ENCODE measurements around the gene RAB29.

The RAB29 gene

DNA sequence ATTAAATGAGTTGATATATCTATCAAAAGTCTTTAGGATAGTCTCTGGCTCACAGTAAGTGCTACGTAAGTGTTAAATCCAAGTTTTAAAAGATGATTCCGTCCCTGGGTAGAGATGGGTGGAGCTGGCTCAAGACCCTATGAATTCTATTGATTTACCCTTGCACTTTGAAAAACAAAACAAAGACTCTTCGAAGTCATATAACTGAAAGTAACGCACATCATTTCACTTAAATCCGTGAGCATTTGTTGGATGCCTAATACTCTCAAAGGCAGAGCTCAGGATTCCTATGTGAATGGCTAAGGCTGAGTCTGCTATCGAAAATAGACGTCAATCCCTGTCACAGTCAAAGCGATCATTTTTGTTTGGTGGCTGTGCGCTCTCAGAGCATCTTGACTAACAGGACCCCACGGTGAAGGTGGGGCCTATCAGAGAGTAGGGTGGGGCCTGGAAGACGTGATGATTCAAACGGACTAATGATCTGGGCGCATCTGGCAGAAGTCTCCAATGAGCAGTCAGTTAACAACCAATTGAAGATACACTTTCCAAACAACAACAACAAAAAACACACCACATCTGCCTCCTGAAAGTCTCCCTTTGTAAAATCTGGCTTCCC lies 24.1 kb downstream of the RAB29 start:
- TF ChIP-seq, protein P1, sequence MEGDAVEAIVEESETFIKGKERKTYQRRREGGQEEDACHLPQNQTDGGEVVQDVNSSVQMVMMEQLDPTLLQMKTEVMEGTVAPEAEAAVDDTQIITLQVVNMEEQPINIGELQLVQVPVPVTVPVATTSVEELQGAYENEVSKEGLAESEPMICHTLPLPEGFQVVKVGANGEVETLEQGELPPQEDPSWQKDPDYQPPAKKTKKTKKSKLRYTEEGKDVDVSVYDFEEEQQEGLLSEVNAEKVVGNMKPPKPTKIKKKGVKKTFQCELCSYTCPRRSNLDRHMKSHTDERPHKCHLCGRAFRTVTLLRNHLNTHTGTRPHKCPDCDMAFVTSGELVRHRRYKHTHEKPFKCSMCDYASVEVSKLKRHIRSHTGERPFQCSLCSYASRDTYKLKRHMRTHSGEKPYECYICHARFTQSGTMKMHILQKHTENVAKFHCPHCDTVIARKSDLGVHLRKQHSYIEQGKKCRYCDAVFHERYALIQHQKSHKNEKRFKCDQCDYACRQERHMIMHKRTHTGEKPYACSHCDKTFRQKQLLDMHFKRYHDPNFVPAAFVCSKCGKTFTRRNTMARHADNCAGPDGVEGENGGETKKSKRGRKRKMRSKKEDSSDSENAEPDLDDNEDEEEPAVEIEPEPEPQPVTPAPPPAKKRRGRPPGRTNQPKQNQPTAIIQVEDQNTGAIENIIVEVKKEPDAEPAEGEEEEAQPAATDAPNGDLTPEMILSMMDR (IDR thresholded peaks at IDR 0.05; ENCODE audit: insufficient read depth, low read depth, low read length, missing control alignments): no peak
- no peak overlapping the region for H3K4me3 ChIP-seq (ENCODE audit: low read depth, low read length)
- DNase-seq (ENCODE audit: low read depth): peak; percentile 59

DNA sequence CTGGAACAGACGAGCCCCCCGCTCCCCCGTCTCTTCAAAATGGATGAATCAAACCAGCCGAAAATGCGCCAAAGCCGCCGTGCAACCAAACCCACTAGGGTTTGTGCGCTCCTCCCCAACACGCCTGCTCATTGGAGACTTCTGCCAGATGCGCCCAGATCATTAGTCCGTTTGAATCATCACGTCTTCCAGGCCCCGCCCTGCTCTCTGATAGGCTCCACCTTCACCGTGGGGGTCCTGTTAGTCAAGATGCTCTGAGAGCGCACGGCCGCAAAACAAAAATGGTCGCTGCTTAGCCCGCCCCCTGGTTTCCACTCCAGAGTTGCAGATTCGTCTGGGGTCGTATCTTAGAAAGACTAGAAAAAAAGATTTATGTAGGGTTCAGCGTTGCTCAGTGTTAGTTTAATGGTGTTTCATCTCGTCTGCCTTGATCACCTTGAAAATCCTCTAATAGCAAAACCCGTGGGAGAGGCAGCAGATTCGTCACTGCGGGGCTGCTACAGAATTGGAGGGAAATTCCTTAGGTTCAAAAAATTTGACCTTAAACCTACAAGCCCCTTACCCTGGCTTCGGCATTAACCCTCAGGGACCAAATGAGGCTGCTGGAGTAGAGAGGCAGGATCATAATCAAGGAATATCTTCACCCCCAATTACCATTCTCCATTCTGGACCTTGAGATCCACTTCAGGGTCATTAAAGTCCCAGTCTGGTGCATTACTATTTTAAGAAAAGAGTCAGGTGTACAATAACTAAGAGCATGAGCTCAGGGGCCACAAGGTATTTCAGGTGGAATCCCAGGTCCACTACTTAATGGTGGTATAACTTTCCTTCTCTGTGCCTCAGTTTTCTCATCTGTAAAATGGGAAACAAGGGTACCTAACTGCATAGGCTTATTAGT lies 24.9 kb downstream of the RAB29 start, which contains the start of gene NUCKS1:
TSS of gene NUCKS1 (minus strand) at position 45 of the 898 bp plus-strand sequence. CDS start 209 bp downstream, outside the sequence.
- DNase-seq (ENCODE audit: low read depth): peak; percentile 100
- TF ChIP-seq, protein P1 (IDR thresholded peaks at IDR 0.05; ENCODE audit: insufficient read depth, low read depth, low read length, missing control alignments): no peak

DNA sequence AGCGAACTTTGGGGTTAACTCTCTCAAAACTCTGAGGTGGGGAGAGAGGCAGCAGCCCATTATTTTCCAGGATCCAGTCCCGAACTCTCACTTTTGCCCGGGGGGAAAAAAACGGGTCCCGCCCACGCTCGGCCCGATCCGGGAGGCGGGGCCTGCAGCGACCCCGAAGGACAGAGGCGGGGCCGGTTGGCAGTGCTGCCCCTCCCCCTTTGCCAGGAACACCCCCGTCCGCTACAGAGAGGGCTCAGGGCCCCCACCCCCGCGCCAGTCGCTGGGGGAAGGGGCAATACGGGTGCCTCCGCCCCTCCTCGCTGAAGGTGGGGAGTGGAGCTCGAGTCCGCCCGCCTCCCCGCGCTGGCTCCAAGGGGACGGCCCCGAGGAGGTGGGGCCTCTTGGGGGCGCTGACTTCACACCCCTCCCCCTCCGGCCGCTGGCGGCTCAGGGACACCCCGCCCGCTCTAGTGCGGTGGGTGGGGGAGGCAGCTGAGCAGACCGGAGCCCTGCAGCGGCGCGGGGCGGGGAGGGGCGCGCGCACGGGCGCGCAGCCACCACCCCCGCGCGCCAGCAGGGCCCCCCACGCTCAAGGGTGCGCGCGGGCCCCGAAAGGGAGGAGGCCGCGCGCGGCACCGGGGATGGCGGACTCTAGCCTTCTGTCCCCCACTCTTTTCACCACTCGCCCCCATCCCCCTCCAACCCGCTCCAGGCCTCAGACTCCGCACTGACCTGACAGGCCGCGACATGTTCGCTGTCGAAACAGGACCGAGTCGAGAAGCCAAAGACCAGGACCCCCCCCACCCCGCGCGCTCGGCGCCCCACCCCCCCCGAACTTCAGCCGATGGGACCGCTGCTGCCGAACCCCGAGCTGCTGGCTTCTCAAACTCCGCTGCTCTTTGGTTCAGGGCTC lies 25.8 kb downstream of the RAB29 start:
- TF ChIP-seq, protein P1 (IDR thresholded peaks at IDR 0.05; ENCODE audit: insufficient read depth, low read depth, low read length, missing control alignments): no peak
- peak; percentile 97 for DNase-seq (ENCODE audit: low read depth)
- peak overlapping the region; percentile 65 for H3K4me3 ChIP-seq (ENCODE audit: low read depth, low read length)

More for the DNA sequence above, 24.9 kb downstream of the RAB29 start, which contains the start of gene NUCKS1:
- H3K4me3 ChIP-seq (ENCODE audit: low read depth, low read length): peak within 1 kb of the TSS; percentile 66

DNA sequence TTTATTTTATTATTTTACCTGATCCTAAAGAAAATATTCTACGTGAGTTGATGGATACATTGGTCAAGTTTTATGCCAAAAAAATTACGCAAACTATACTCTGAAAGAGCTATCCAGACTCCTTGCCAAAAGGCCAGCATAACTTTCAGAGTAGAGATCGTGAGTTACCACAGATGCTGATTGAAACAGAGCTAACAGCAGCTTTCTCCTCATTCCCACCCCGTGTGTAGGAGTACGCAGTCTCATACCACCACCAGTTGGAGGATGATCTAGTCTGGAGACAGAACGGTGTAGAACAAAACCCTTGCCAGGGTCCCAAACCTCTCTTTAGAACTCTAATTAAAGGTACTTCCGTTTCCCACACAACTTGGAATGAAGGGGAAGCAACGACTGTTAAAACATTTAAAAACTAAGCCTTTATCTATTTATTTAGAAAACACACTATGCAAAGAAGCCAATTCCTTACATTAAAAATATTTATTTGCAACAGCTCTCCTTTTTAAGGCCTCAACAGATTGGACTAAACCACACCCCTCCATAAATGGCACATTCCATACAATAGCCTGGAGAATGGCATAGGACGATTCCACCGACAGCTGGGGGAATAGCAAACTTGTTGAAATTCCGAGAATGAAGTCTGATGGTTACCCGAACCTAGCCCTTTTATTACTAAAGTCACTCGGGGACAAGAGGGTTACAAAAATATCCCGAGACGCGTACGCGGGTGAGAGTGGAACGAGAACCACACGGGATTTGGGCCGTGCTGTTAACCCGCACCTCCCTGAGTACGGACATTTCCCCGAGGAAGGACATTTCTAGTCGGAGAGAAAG lies 26.7 kb downstream of the RAB29 start:
- peak; percentile 50 for DNase-seq (ENCODE audit: low read depth)
- H3K4me3 ChIP-seq (ENCODE audit: low read depth, low read length): peak overlapping the region; percentile 65
- TF ChIP-seq, protein P1 (IDR thresholded peaks at IDR 0.05; ENCODE audit: insufficient read depth, low read depth, low read length, missing control alignments): no peak

DNA sequence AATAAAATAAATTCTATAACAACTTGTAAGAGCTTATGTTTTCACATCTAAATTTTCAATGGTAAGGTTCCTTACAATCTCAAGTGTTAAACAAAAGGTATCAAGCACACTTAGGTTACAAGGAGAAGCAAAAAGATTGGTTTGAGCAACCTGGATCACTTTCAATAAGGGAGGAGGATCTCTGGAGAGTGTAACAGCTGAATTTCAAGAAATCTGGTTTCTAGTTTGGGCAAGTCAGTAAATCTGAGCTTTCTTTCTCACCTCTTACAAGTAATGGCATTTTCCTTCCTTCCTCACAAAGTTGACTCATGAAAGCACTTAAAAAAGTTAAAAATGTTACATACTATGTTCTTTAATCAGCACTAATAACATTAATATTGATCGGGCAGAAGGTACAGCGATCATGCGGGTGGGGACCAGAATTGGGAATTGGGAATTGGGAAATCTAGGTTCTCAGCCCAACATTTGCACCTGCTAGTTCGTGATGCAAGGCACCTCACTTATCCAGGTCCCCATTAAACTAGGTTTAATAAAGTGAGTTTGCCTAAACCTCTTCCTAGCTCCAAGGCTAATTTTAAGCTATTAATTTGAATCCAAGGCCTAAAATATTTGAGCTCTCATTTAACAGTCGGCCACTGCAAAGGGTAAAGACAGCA lies 28.4 kb downstream of the RAB29 start:
- no peak for DNase-seq (ENCODE audit: low read depth)
- TF ChIP-seq, protein P1 (IDR thresholded peaks at IDR 0.05; ENCODE audit: insufficient read depth, low read depth, low read length, missing control alignments): no peak
- no peak overlapping the region for H3K4me3 ChIP-seq (ENCODE audit: low read depth, low read length)

All from GM12865 (cell line).